Stomach (tissue), 9 donors: ENCODE data around the gene ALG11. TPM values are rescaled to one million over a fixed set of nuclear protein-coding genes. Genes with fewer than 3 reads are reported as not detected.

Source experiments
- DNase-seq, 2 donors: peaks; one replicate each; pipeline versions ENCODE4 v3.0.0 to v3.0.0-alpha.2; 2013 to 2019
- H3K27ac ChIP-seq, 5 donors: fragments of 200-600 bp in 4 of 5; sonication (generic) in 4 of 5; one replicate each; pipeline ENCODE4 v1.5.1; 2013 to 2019; ENCODE audit warnings: mild to moderate bottlenecking in 1 of 5, moderate library complexity in 1 of 5
- H3K27me3 ChIP-seq, 3 donors: fragments of 200-600 bp; sonication (generic); one replicate each; pipeline ENCODE4 v1.5.1; 2017 to 2019; ENCODE audit warnings: mixed run types in 1 of 3
- H3K36me3 ChIP-seq, 4 donors: fragments of 200-600 bp; sonication (generic); 1 replicate in 3 of 4; 2 replicates in 1 of 4; pipeline ENCODE4 v1.5.1; 2016 to 2019
- H3K4me1 ChIP-seq, 4 donors: fragments of 200-600 bp; sonication (generic); one replicate each; pipeline ENCODE4 v1.5.1; 2016 to 2019
- H3K4me3 ChIP-seq, 4 donors: fragments of 200-600 bp; sonication (generic) in 3 of 4; one replicate each; pipeline ENCODE4 v1.5.1; 2016 to 2019; ENCODE audit warnings: mild to moderate bottlenecking in 1 of 4
- H3K9me3 ChIP-seq, 4 donors: fragments of 200-600 bp; sonication (generic); one replicate each; pipeline ENCODE4 v1.5.1; 2016 to 2019
- EP300 ChIP-seq: sonication (generic); formaldehyde crosslinking; IDR thresholded peaks from one replicate; pipeline ENCODE4 v1.6.1; 2017; ENCODE audit warnings: antibody characterized with exemption
- POLR2A ChIP-seq, 4 donors: fragments of 450-650 bp; IDR thresholded peaks; one replicate each; pipeline ENCODE4 v1.6.1; 2016; ENCODE audit warnings: antibody characterized with exemption in 4 of 4, control low read depth in 2 of 4, mild to moderate bottlenecking in 1 of 4, moderate library complexity in 1 of 4
- POLR2AphosphoS5 ChIP-seq, 3 donors: sonication (generic); formaldehyde crosslinking; IDR thresholded peaks; one replicate each; pipeline ENCODE4 v1.6.1; 2016; ENCODE audit warnings: antibody characterized with exemption in 3 of 3
- WGBS, 5 donors: extraction: QIAGEN DNeasy Blood & Tissue Kit in 3 of 5; methylation state at CpG; one replicate each; pipeline versions ENCODE4 v1.1.5 to v1.1.7; 2013 to 2018; 5-methylcytosine and 5-hydroxymethylcytosine counted together
- intact Hi-C: fragments of 100-400 bp; cut with DNase I; formaldehyde crosslinking; loops from one replicate; pipeline ENCODE4 v1.15.1; 2023; ENCODE audit warnings: low total_unique reads
- polyA plus RNA-seq, 3 donors: library from polyadenylated mRNA; stranded (reverse); fragments of 200-250 nt; gene quantifications; one replicate each; pipeline ENCODE4 v1.2.3, GENCODE V29; 2013
- total RNA-seq, 5 donors: library from RNA; depleted of rRNA; stranded (reverse); fragments of >200 nt; gene quantifications; one replicate each; pipeline versions ENCODE4 v1.1.0 to v1.2.3, GENCODE V29; 2014 to 2016
- TF ChIP-seq, protein P1 (sequence below), 7 experiments: fragments of 450-650 bp in 4 of 7; fragments of 200-600 bp in 3 of 7; sonication (generic) in 3 of 7; IDR thresholded peaks; one replicate each; pipeline ENCODE4 v1.5.1; 2016 to 2019; ENCODE audit warnings: antibody characterized with exemption in 7 of 7, control low read depth in 2 of 7, mild to moderate bottlenecking in 1 of 7
- donor health status: healthy with polysubstance abuse.
- donor health status: Bipolar disorder and iron deficiency.
- donor health status: healthy.

The ALG11 gene
- total and polyA plus RNA-seq, 8 donors = 1.4 to 37.4 (median 6.2) TPM

DNA sequence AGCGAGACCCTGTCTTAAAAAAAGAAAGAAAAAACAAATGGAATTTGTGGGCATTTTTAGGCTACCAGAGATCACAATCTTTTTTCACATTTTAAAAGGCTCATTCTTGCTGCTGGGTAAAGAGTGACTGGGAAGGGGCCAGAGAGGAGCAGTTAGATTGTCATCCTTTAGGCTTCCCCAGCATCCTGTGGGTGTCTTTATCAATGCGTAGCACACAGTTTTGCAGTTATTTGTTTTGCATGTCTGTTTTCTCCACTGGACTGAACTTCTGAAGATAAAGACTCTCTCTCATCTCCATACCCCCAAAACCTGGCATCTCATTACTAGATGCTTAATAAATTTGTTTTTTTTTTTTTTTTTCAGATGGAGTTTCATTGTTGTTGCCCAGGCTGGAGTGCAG lies 10.2 kb downstream of the ALG11 start:
- H3K4me1 ChIP-seq = peaks cover 0 to 14% (median 4%) of the 10 kb centered on the region in 4 donors
- 98 to 100% (median 100%) methylated on average over 2 of the region's 2 CpGs for WGBS, 5 donors
- intact Hi-C loops = no loop called here
- TF ChIP-seq POLR2A (IDR thresholded peaks at IDR 0.05) (no peak), EP300 (no peak)
- TF ChIP-seq, protein P1, sequence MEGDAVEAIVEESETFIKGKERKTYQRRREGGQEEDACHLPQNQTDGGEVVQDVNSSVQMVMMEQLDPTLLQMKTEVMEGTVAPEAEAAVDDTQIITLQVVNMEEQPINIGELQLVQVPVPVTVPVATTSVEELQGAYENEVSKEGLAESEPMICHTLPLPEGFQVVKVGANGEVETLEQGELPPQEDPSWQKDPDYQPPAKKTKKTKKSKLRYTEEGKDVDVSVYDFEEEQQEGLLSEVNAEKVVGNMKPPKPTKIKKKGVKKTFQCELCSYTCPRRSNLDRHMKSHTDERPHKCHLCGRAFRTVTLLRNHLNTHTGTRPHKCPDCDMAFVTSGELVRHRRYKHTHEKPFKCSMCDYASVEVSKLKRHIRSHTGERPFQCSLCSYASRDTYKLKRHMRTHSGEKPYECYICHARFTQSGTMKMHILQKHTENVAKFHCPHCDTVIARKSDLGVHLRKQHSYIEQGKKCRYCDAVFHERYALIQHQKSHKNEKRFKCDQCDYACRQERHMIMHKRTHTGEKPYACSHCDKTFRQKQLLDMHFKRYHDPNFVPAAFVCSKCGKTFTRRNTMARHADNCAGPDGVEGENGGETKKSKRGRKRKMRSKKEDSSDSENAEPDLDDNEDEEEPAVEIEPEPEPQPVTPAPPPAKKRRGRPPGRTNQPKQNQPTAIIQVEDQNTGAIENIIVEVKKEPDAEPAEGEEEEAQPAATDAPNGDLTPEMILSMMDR (IDR thresholded peaks at IDR 0.05) = no peak
- no peak overlapping the region for H3K4me3 ChIP-seq
- peaks cover 21 to 88% (median 83%) of the 10 kb centered on the region in 4 donors for H3K36me3 ChIP-seq
- H3K9me3 ChIP-seq = no peaks in the 10 kb centered on the region
- no peak for DNase-seq
- no peak overlapping the region for H3K27ac ChIP-seq
- H3K27me3 ChIP-seq = no peaks in the 10 kb centered on the region

DNA sequence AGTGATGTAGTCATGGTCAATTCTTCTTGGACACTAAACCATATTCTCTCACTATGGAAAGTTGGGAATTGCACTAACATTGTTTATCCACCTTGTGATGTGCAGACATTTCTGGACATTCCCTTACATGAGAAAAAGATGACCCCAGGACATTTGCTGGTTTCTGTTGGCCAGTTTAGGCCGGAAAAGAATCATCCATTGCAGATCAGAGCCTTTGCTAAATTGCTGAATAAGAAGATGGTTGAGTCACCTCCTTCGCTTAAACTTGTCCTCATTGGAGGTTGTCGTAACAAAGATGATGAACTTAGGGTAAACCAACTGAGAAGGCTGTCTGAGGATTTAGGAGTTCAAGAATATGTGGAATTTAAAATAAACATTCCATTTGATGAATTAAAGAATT lies 12.3 kb downstream of the ALG11 start, which contains the start of gene UTP14C:
Gene UTP14C, plus strand, starts transcription at position 211 of the 400 bp plus-strand sequence. CDS start 4,114 bp downstream, outside the sequence.
- Histone ChIP-seq H3K9me3 (no peaks in the 10 kb centered on the region), H3K27me3 (no peaks in the 10 kb centered on the region), H3K27ac (no peak within 1 kb of the TSS), H3K36me3 (peaks cover 21 to 92% (median 88%) of the 10 kb centered on the region in 4 donors), H3K4me1 (peaks cover 0 to 15% (median 4%) of the 10 kb centered on the region in 4 donors), H3K4me3 (no peak within 1 kb of the TSS)
- intact Hi-C loops = no loop called here
- WGBS, 5 donors = 94 to 100% (median 97%) methylated on average over 3 of the region's 3 CpGs
- TF ChIP-seq EP300 (no peak), POLR2A (IDR thresholded peaks at IDR 0.05) (no peak), POLR2AphosphoS5 (IDR thresholded peaks at IDR 0.05) (no peak)
- TF ChIP-seq, protein P1 (IDR thresholded peaks at IDR 0.05) = no peak
- DNase-seq = no peak

DNA sequence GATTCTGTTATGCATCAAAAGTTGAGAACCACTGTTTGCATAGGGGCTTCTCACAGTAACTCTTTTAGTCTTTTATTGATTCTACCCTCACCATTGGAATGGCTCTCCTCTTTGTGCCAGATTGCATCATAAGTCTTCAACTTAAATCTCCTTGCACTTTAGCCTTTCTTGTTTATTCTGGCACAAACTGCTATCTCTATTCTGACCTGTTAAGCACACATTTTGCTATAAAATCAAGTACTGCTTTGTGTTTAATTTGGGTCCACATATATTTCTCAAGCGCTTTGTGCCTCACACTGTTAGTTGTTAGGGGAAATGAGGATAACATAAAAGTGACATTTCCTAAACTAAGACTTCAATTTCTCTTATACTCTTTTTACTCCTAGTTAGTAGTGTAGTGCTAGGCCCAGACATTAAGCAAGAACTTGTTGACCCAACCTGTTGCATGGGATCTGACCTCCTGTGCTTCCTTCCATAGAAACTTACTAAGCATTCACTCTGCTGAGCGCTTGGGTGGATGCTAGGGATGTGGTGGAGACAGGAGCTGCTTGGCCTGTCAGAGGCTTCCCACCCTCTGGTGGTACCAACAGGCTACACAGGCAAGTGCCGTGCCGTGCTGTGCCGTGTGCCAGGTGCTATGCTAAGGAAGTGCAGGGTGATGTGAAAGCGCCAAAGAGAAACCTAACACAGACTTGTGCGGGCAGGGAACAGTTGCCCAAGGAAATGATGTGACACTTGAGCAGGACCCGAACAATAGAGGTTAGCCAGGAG lies 13.5 kb downstream of the ALG11 start:
- Histone ChIP-seq H3K27me3 (no peaks in the 10 kb centered on the region), H3K27ac (no peak overlapping the region), H3K36me3 (peaks cover 21 to 81% (median 78%) of the 10 kb centered on the region in 4 donors), H3K9me3 (no peaks in the 10 kb centered on the region), H3K4me3 (no peak overlapping the region), H3K4me1 (peaks cover 0 to 15% (median 4%) of the 10 kb centered on the region in 4 donors)
- TF ChIP-seq EP300 (no peak), POLR2A (IDR thresholded peaks at IDR 0.05) (no peak), POLR2AphosphoS5 (IDR thresholded peaks at IDR 0.05) (no peak)
- TF ChIP-seq, protein P1 (IDR thresholded peaks at IDR 0.05) = no peak
- intact Hi-C loops = no loop called here
- no peak for DNase-seq
- 93 to 96% (median 94%) methylated on average over 8 of the region's 8 CpGs for WGBS, 5 donors

DNA sequence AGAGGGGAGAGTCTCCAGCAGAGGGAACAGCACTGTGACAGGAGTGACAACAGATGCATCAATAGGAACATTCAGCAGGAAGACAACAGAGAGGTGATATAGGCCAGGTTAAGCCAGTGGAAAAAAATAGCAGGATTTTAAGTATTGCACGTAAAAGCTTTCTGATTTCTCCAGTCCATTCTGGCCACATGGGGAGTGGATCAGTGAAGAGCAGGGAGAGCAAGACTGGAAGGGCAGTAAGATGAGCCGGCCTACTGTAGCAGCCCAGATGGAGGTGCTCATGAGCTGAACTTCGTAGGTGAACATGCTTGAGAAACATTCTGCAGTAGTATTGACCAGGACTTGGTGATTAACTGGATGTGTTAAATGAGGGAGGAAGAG lies 14.0 kb downstream of the ALG11 start:
- intact Hi-C loops = no loop called here
- TF ChIP-seq POLR2AphosphoS5 (IDR thresholded peaks at IDR 0.05) = no peak
- TF ChIP-seq, protein P1 (IDR thresholded peaks at IDR 0.05) = no peak
- Histone ChIP-seq H3K36me3 (peaks cover 21 to 75% (median 73%) of the 10 kb centered on the region in 4 donors), H3K27ac (no peak overlapping the region), H3K9me3 (no peaks in the 10 kb centered on the region), H3K4me1 (peaks cover 0 to 15% (median 4%) of the 10 kb centered on the region in 4 donors), H3K4me3 (no peak overlapping the region), H3K27me3 (no peaks in the 10 kb centered on the region)
- no peak for DNase-seq
- 92 to 100% (median 95%) methylated on average over 3 of the region's 3 CpGs for WGBS, 5 donors
